Mesenchymal stem cell (in vitro differentiated cells and primary cell): ENCODE measurements around the gene TM4SF5.

Source experiments
- DNase-seq: peaks from one replicate; pipeline ENCODE4 v3.0.0-alpha.2; 2013
- H2AFZ ChIP-seq: one replicate; pipeline ENCODE4 v1.6.1; 2013; ENCODE audit warnings: low read depth, mild to moderate bottlenecking, control low read depth, inconsistent platforms, low read length, moderate library complexity
- H2AK5ac ChIP-seq: 2 replicates; pipeline ENCODE4 v1.6.1; 2013; ENCODE audit warnings: low read length, moderate library complexity, mild to moderate bottlenecking, inconsistent platforms; ENCODE audit not compliant: severe bottlenecking
- H2BK120ac ChIP-seq: one replicate; pipeline ENCODE4 v1.6.1; 2013; ENCODE audit warnings: low read depth, mild to moderate bottlenecking, inconsistent platforms, low read length, moderate library complexity
- H2BK12ac ChIP-seq, 2 experiments: one replicate each; pipeline ENCODE4 v1.6.1; 2013; ENCODE audit warnings: inconsistent platforms in 2 of 2, low read length in 2 of 2, mild to moderate bottlenecking in 2 of 2, moderate library complexity in 2 of 2, control low read depth in 1 of 2
- H2BK15ac ChIP-seq: one replicate; pipeline ENCODE4 v1.6.1; 2013; ENCODE audit warnings: mild to moderate bottlenecking, low read depth, inconsistent platforms; ENCODE audit not compliant: poor library complexity, severe bottlenecking
- H2BK5ac ChIP-seq: 2 replicates; pipeline ENCODE4 v1.6.1; 2013; ENCODE audit warnings: low read depth, mild to moderate bottlenecking, low read length, control low read depth, inconsistent platforms; ENCODE audit not compliant: poor library complexity, severe bottlenecking
- H3K14ac ChIP-seq, 2 experiments: one replicate each; pipeline ENCODE4 v1.6.1; 2013; ENCODE audit warnings: inconsistent platforms in 2 of 2, low read length in 2 of 2, control low read depth in 1 of 2, mild to moderate bottlenecking in 1 of 2, moderate library complexity in 1 of 2
- H3K18ac ChIP-seq, 2 experiments: one replicate each; pipeline ENCODE4 v1.6.1; 2013; ENCODE audit warnings: inconsistent platforms in 2 of 2, low read length in 2 of 2, control low read depth in 1 of 2, low read depth in 1 of 2, mild to moderate bottlenecking in 1 of 2
- H3K23ac ChIP-seq, 2 experiments: one replicate each; pipeline ENCODE4 v1.6.1; 2013; ENCODE audit warnings: inconsistent platforms in 2 of 2, low read length in 2 of 2, mild to moderate bottlenecking in 2 of 2, moderate library complexity in 2 of 2, control low read depth in 1 of 2
- H3K27ac ChIP-seq: 2 replicates; pipeline ENCODE4 v1.5.1; 2013; ENCODE audit warnings: mild to moderate bottlenecking, moderate library complexity, low read length, control low read depth, inconsistent platforms; ENCODE audit not compliant: poor library complexity, severe bottlenecking
- H3K27me3 ChIP-seq, 2 experiments: 2 replicates each; pipeline versions ENCODE4 v1.6.1 to v1.7.0; 2013; ENCODE audit warnings: low read length in 2 of 2, mild to moderate bottlenecking in 2 of 2, moderate library complexity in 2 of 2, control low read depth in 1 of 2, inconsistent platforms in 1 of 2; ENCODE audit not compliant: control insufficient read depth in 1 of 2, insufficient read depth in 1 of 2
- H3K36me3 ChIP-seq, 2 experiments: 2 replicates each; pipeline versions ENCODE4 v1.6.1 to v1.7.0; 2013; ENCODE audit warnings: low read length in 2 of 2, control low read depth in 1 of 2, inconsistent platforms in 1 of 2, low read depth in 1 of 2, mild to moderate bottlenecking in 1 of 2; ENCODE audit not compliant: insufficient read depth in 2 of 2, control insufficient read depth in 1 of 2
- H3K4ac ChIP-seq, 2 experiments: one replicate each; pipeline ENCODE4 v1.6.1; 2013; ENCODE audit warnings: inconsistent platforms in 2 of 2, low read length in 2 of 2, mild to moderate bottlenecking in 2 of 2, moderate library complexity in 2 of 2, control low read depth in 1 of 2, low read depth in 1 of 2
- H3K4me1 ChIP-seq: 2 replicates; pipeline ENCODE4 v1.6.1; 2013; ENCODE audit warnings: low read depth, low read length, control low read depth; ENCODE audit not compliant: control insufficient read depth, insufficient read depth
- H3K4me2 ChIP-seq: 2 replicates; pipeline ENCODE4 v1.6.1; 2013; ENCODE audit warnings: low read length, mild to moderate bottlenecking, inconsistent platforms; ENCODE audit not compliant: poor library complexity, severe bottlenecking
- H3K4me3 ChIP-seq, 2 experiments: 2 replicates each; pipeline versions ENCODE4 v1.5.1 to v1.7.0; 2013; ENCODE audit warnings: low read length in 2 of 2, mild to moderate bottlenecking in 2 of 2, control low read depth in 1 of 2, low read depth in 1 of 2; ENCODE audit not compliant: insufficient read depth in 1 of 2
- H3K79me1 ChIP-seq: replicated peaks from 2 replicates; pipeline ENCODE4 v1.6.1; 2013; ENCODE audit warnings: mild to moderate bottlenecking, control low read depth, low read length, inconsistent platforms; ENCODE audit not compliant: poor library complexity, severe bottlenecking
- H3K9ac ChIP-seq: 2 replicates; pipeline ENCODE4 v1.7.0; 2013; ENCODE audit warnings: mild to moderate bottlenecking, low read length, moderate library complexity
- H3K9me3 ChIP-seq: 2 replicates; pipeline ENCODE4 v1.7.0; 2013; ENCODE audit warnings: mild to moderate bottlenecking, low read length; ENCODE audit not compliant: control insufficient read depth
- H4K8ac ChIP-seq: one replicate; pipeline ENCODE4 v1.6.1; 2013; ENCODE audit warnings: inconsistent platforms, mild to moderate bottlenecking, low read length, moderate library complexity
- H4K91ac ChIP-seq: one replicate; pipeline ENCODE4 v1.6.1; 2013; ENCODE audit warnings: mild to moderate bottlenecking, low read length, inconsistent platforms
- WGBS: methylation state at CpG from one replicate; pipeline ENCODE4 v1.1.7; 2013; ENCODE audit warnings: mixed read lengths; 5-methylcytosine and 5-hydroxymethylcytosine counted together

Gene TM4SF5

DNA sequence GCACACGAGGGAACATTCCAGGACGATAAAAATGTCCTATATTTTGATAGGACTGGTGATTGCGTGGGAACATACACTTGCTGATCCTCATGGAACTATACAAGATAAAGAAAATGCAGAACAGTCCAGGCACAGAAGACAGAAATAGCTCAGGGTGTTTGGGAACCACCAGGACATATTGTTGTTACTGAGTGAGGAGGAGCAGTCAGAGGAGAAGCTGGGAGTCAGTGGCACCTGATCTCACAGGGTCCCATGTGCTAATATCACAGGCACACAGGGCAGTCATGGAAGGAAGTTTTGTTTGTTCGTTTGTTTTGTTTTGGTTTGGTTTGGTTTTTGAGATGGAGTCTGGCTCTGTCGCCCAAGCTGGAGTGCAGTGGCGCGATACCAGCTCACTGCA is 41.0 kb downstream of the TM4SF5 start:
- Histone ChIP-seq H3K9ac (no peak overlapping the region), H3K27ac (no peak overlapping the region), H3K79me1 (peaks cover 20% of the 10 kb centered on the region), H3K36me3 (peaks cover 59 to 60% of the 10 kb centered on the region in 2 experiments), H3K9me3 (no peaks in the 10 kb centered on the region), H3K4me1 (peaks cover 6% of the 10 kb centered on the region), H2BK15ac (no peak overlapping the region), H4K91ac (no peak overlapping the region), H2AK5ac (no peak overlapping the region), H3K18ac (no peak overlapping the region), H3K27me3 (no peaks in the 10 kb centered on the region), H3K4me2 (no peak overlapping the region), H2AFZ (no peak overlapping the region), H3K4ac (no peak overlapping the region), H3K4me3 (no peak overlapping the region), H4K8ac (no peak overlapping the region), H2BK5ac (no peak overlapping the region), H3K14ac (no peak overlapping the region), H3K23ac (no peak overlapping the region), H2BK12ac (no peak overlapping the region), H2BK120ac (no peak overlapping the region)
- 98% methylated on average over 7 of the region's 7 CpGs for WGBS
- no peak for DNase-seq

DNA sequence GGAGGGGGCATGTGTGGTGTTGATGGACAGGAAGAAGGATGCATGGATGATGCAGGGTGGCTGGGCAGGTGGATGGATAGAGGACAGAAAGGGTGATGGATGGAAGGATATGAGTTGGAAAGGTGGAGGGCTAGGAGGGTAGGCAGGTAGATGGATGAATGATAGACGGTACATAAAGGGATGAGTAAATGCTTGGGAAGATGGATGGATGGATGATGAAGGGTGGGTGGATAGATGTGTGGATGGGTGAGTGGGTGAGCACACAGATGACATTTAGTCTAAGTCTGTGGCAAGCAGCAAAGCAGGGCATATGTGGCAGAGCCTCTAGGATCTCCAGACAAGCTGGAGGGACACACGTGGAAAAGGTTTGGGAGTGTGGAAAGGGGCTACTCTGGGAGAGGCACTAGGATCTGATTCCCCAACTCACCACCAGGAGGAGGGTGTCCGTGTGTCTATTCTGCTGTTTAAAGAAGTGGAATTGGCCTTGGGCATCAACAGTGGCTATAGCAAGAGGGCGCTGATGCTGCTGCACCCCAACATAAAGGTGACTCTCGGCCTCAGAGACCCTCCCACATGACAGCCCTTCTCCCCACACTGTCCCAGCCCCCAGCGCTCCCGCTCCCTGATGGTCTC is 43.5 kb downstream of the TM4SF5 start:
- Histone ChIP-seq H3K23ac (no peak overlapping the region), H3K79me1 (peaks cover 2% of the 10 kb centered on the region), H3K4me3 (no peak overlapping the region), H2BK12ac (no peak overlapping the region), H3K18ac (no peak overlapping the region), H3K4me1 (no peaks in the 10 kb centered on the region), H2AK5ac (no peak overlapping the region), H3K4ac (no peak overlapping the region), H2AFZ (no peak overlapping the region), H3K36me3 (peaks cover 62 to 63% of the 10 kb centered on the region in 2 experiments), H2BK120ac (no peak overlapping the region), H3K9me3 (no peaks in the 10 kb centered on the region), H3K4me2 (no peak overlapping the region), H3K9ac (no peak overlapping the region), H3K14ac (no peak overlapping the region), H4K91ac (no peak overlapping the region), H2BK15ac (no peak overlapping the region), H4K8ac (no peak overlapping the region), H3K27ac (no peak overlapping the region), H2BK5ac (no peak overlapping the region), H3K27me3 (no peaks in the 10 kb centered on the region)
- DNase-seq = no peak
- WGBS = 91% methylated on average over 7 of the region's 7 CpGs

DNA sequence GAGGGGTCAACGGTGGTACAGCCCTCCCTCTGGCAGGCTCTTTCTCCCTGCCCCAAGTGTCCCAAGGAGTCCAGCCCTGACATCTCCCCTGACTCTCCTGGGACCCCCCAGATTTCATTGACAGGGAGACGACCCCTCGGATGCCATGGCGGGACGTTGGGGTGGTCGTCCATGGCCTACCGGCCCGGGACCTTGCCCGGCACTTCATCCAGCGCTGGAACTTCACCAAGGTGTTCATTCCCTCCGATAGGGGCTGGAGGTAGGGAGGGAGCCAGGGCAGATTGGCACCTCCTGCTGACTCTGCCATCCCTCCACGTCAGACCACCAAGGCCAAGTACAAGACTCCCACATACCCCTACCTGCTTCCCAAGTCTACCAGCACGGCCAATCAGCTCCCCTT is 45.1 kb downstream of the TM4SF5 start:
- H3K4me2 ChIP-seq = no peak overlapping the region
- H2AK5ac ChIP-seq = no peak overlapping the region
- H3K23ac ChIP-seq = no peak overlapping the region
- H3K18ac ChIP-seq = no peak overlapping the region
- H3K9me3 ChIP-seq = no peaks in the 10 kb centered on the region
- peaks cover 2% of the 10 kb centered on the region for H3K79me1 ChIP-seq
- no peak overlapping the region for H2AFZ ChIP-seq
- H3K14ac ChIP-seq = no peak overlapping the region
- no peak overlapping the region for H2BK5ac ChIP-seq
- H2BK12ac ChIP-seq = no peak overlapping the region
- H2BK120ac ChIP-seq = no peak overlapping the region
- WGBS = 97% methylated on average over 13 of the region's 13 CpGs
- DNase-seq = no peak
- no peak overlapping the region for H3K9ac ChIP-seq
- H3K4me1 ChIP-seq = no peaks in the 10 kb centered on the region
- H4K91ac ChIP-seq = no peak overlapping the region
- H3K27ac ChIP-seq = no peak overlapping the region
- H3K4me3 ChIP-seq = no peak overlapping the region
- H3K4ac ChIP-seq = no peak overlapping the region
- H4K8ac ChIP-seq = no peak overlapping the region
- H3K27me3 ChIP-seq = no peaks in the 10 kb centered on the region
- H3K36me3 ChIP-seq = peaks cover 58 to 60% of the 10 kb centered on the region in 2 experiments
- H2BK15ac ChIP-seq = no peak overlapping the region

DNA sequence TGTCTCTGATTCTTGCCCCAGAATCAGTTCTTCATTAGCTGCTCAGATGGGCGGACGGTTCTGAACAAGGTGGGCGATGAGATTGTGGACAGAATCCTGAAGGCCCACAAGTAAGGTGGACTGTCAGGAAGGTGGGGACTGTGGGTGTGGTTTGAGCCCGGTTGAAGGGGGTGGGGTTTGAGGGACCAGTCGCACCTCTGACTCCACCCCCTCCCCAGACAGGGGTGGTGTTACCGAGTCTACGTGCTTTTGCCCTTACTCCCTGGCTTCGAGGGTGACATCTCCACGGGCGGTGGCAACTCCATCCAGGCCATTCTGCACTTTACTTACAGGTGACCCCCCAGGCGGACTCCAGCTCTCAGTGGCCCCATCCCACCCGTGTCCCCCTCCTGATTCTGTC is 46.6 kb downstream of the TM4SF5 start:
- H3K14ac ChIP-seq = no peak overlapping the region
- peaks cover 2% of the 10 kb centered on the region for H3K79me1 ChIP-seq
- H3K4me3 ChIP-seq = no peak overlapping the region
- no peaks in the 10 kb centered on the region for H3K27me3 ChIP-seq
- no peak overlapping the region for H4K91ac ChIP-seq
- no peak overlapping the region for H2AK5ac ChIP-seq
- no peak overlapping the region for H3K4ac ChIP-seq
- H2AFZ ChIP-seq = no peak overlapping the region
- H3K27ac ChIP-seq = no peak overlapping the region
- H3K4me1 ChIP-seq = no peaks in the 10 kb centered on the region
- H3K23ac ChIP-seq = no peak overlapping the region
- H2BK12ac ChIP-seq = no peak overlapping the region
- WGBS = 82% methylated on average over 12 of the region's 12 CpGs
- no peak overlapping the region for H3K9ac ChIP-seq
- H3K18ac ChIP-seq = no peak overlapping the region
- H3K9me3 ChIP-seq = no peaks in the 10 kb centered on the region
- H2BK5ac ChIP-seq = no peak overlapping the region
- no peak overlapping the region for H2BK120ac ChIP-seq
- no peak overlapping the region for H3K4me2 ChIP-seq
- peaks cover 67 to 69% of the 10 kb centered on the region in 2 experiments for H3K36me3 ChIP-seq
- H4K8ac ChIP-seq = no peak overlapping the region
- H2BK15ac ChIP-seq = no peak overlapping the region
- DNase-seq = no peak
